Suprapubic skin (tissue), 3 donors: ENCODE data around the gene EPB41L2.

Experiments
- CTCF ChIP-seq, 2 donors: fragments of 200-600 bp in 1 of 2; fragments of 450-650 bp in 1 of 2; sonication (generic) in 1 of 2; IDR thresholded peaks; one replicate each; pipeline ENCODE4 v1.5.1; 2016 to 2019; ENCODE audit warnings: antibody characterized with exemption in 2 of 2, mild to moderate bottlenecking in 1 of 2, moderate library complexity in 1 of 2
- POLR2AphosphoS5 ChIP-seq, 3 donors: sonication (generic); formaldehyde crosslinking; IDR thresholded peaks; one replicate each; pipeline ENCODE4 v1.6.1; 2017; ENCODE audit warnings: antibody characterized with exemption in 3 of 3

GRCh38 chr6:130895516-130895915, 167.5 kb downstream of the EPB41L2 start:
- TF ChIP-seq CTCF (IDR thresholded peaks at IDR 0.05) (no peak), POLR2AphosphoS5 (IDR thresholded peaks at IDR 0.05) (no peak)
